A549 (cell line): ENCODE results near the gene ANTXR2.

Source experiments
- CEBPB ChIP-seq, 2 experiments: fragments of >200 bp in 1 of 2; sonication (Bioruptor Twin) in 1 of 2; formaldehyde crosslinking in 1 of 2; IDR thresholded peaks; 2 replicates each; pipeline ENCODE4 v1.6.1; 2012 to 2016
- CHD2 ChIP-seq: fragments of 150-350 bp; IDR thresholded peaks from 2 replicates; pipeline ENCODE4 v1.6.1; 2014; ENCODE audit warnings: low read length; ENCODE audit not compliant: partially characterized antibody
- EHMT2 ChIP-seq: fragments of 200-600 bp; sonication (generic); IDR thresholded peaks from 2 replicates; pipeline ENCODE4 v1.6.1; 2016; ENCODE audit warnings: antibody characterized with exemption, low read depth, mild to moderate bottlenecking, moderate library complexity
- EP300 ChIP-seq, 2 experiments: fragments of >200 bp; sonication (Bioruptor Twin); formaldehyde crosslinking; IDR thresholded peaks; 2 replicates in 1 of 2; 3 replicates in 1 of 2; pipeline ENCODE4 v1.6.1; 2016 to 2017
- ESRRA ChIP-seq: fragments of 150-350 bp; IDR thresholded peaks from 2 replicates; pipeline ENCODE4 v1.6.1; 2014; ENCODE audit warnings: mild to moderate bottlenecking, low read length, borderline replicate concordance
- HOXA7 ChIP-seq: fragments of 250-450 bp; sonication (Bioruptor Pico); IDR thresholded peaks from 2 replicates; pipeline ENCODE4 v1.5.0; 2020; ENCODE audit warnings: mild to moderate bottlenecking, moderate library complexity
- MAZ ChIP-seq: fragments of 150-350 bp; IDR thresholded peaks from 2 replicates; pipeline ENCODE4 v1.6.1; 2014; ENCODE audit warnings: antibody characterized with exemption, low read depth, low read length, borderline replicate concordance
- POLR2A ChIP-seq: IDR thresholded peaks from 2 replicates; pipeline ENCODE4 v1.6.1; 2012; ENCODE audit warnings: mild to moderate bottlenecking, low read length
- RAD21 ChIP-seq, 2 experiments: fragments of >200 bp in 1 of 2; sonication (Bioruptor Twin) in 1 of 2; formaldehyde crosslinking in 1 of 2; IDR thresholded peaks in 1 of 2; conservative IDR thresholded peaks in 1 of 2; 2 replicates in 1 of 2; 3 replicates in 1 of 2; pipeline ENCODE4 v1.6.1; 2012 to 2018; ENCODE audit warnings: inconsistent platforms in 1 of 2
- RFX5 ChIP-seq: fragments of 450-650 bp; IDR thresholded peaks from 2 replicates; pipeline ENCODE4 v1.7.1; 2014; ENCODE audit warnings: antibody characterized with exemption, mild to moderate bottlenecking, moderate library complexity
- ZFP36 ChIP-seq: fragments of 450-650 bp; IDR thresholded peaks from 2 replicates; pipeline ENCODE4 v1.6.1; 2014; ENCODE audit warnings: borderline replicate concordance; ENCODE audit not compliant: partially characterized antibody
- TF ChIP-seq, protein P1 (sequence below): fragments of 250-450 bp; sonication (Bioruptor Pico); IDR thresholded peaks from 2 replicates; pipeline ENCODE4 v1.5.0; 2021; ENCODE audit warnings: mild to moderate bottlenecking, moderate library complexity, borderline replicate concordance
- TF ChIP-seq, protein P2 (sequence below): fragments of >200 bp; sonication (Bioruptor Twin); formaldehyde crosslinking; IDR thresholded peaks from 3 replicates; pipeline ENCODE4 v1.5.1; 2016
- TF ChIP-seq, protein P3 (sequence below): fragments of 150-350 bp; IDR thresholded peaks from 2 replicates; pipeline ENCODE4 v1.6.1; 2014; ENCODE audit warnings: low read depth, mild to moderate bottlenecking, low read length

DNA sequence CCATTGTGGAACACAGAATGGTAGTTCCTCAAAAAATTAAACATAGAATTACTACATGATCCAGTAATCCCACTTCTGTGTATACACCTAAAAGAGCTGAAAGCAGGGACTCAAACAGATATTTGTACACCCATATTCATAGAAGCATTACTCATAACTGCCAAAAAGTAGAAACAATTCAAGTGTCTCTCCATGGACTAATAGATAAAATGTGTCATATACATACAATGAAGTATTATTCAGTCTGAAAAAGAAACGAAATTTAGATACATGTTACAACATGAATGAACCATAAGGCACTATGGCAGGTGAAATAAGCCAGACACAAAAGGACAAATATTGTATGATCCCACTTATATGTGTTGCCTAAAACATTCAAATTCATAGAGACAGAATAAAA lies 145.1 kb downstream of the ANTXR2 start:
- TF ChIP-seq ZFP36 (no peak), EP300 (IDR thresholded peaks at IDR 0.05) (no peak), RFX5 (no peak), ESRRA (no peak), EHMT2 (no peak), POLR2A (no peak), RAD21 (conservative IDR thresholded peaks at IDR 0.05 in 1 of 2, IDR thresholded peaks at IDR 0.05 in 1 of 2) (no peak), HOXA7 (no peak), CEBPB (IDR thresholded peaks at IDR 0.05) (no peak), CHD2 (no peak), MAZ (no peak)
- TF ChIP-seq, protein P1, sequence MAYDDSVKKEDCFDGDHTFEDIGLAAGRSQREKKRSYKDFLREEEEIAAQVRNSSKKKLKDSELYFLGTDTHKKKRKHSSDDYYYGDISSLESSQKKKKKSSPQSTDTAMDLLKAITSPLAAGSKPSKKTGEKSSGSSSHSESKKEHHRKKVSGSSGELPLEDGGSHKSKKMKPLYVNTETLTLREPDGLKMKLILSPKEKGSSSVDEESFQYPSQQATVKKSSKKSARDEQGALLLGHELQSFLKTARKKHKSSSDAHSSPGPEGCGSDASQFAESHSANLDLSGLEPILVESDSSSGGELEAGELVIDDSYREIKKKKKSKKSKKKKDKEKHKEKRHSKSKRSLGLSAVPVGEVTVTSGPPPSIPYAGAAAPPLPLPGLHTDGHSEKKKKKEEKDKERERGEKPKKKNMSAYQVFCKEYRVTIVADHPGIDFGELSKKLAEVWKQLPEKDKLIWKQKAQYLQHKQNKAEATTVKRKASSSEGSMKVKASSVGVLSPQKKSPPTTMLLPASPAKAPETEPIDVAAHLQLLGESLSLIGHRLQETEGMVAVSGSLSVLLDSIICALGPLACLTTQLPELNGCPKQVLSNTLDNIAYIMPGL (CRISPR knock-in tag) = no peak
- TF ChIP-seq, protein P2, sequence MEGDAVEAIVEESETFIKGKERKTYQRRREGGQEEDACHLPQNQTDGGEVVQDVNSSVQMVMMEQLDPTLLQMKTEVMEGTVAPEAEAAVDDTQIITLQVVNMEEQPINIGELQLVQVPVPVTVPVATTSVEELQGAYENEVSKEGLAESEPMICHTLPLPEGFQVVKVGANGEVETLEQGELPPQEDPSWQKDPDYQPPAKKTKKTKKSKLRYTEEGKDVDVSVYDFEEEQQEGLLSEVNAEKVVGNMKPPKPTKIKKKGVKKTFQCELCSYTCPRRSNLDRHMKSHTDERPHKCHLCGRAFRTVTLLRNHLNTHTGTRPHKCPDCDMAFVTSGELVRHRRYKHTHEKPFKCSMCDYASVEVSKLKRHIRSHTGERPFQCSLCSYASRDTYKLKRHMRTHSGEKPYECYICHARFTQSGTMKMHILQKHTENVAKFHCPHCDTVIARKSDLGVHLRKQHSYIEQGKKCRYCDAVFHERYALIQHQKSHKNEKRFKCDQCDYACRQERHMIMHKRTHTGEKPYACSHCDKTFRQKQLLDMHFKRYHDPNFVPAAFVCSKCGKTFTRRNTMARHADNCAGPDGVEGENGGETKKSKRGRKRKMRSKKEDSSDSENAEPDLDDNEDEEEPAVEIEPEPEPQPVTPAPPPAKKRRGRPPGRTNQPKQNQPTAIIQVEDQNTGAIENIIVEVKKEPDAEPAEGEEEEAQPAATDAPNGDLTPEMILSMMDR = no peak
- TF ChIP-seq, protein P3, sequence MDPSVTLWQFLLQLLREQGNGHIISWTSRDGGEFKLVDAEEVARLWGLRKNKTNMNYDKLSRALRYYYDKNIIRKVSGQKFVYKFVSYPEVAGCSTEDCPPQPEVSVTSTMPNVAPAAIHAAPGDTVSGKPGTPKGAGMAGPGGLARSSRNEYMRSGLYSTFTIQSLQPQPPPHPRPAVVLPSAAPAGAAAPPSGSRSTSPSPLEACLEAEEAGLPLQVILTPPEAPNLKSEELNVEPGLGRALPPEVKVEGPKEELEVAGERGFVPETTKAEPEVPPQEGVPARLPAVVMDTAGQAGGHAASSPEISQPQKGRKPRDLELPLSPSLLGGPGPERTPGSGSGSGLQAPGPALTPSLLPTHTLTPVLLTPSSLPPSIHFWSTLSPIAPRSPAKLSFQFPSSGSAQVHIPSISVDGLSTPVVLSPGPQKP = no peak
